Glomerular endothelial cell (primary cell): Measurements from ENCODE around the gene MIGA2. TPM values are rescaled to one million over a fixed set of nuclear protein-coding genes. Genes with fewer than 3 reads are reported as not detected.
"Not testable (repeated sequence)": the region's sequence is repeated elsewhere in the genome, so short reads cannot be mapped to it uniquely, and the experiment has no call there.

Source experiments
- DNase-seq: peaks from one replicate; pipeline ENCODE4 v3.0.0-alpha.2; 2011; ENCODE audit warnings: low read depth, low spot score; ENCODE audit errors: extremely low read depth
- total RNA-seq: library from RNA; depleted of rRNA; stranded (reverse); fragments of >200 nt; gene quantifications from 2 replicates; pipeline ENCODE4 v1.2.3, GENCODE V29; 2015

Gene MIGA2, protein sequence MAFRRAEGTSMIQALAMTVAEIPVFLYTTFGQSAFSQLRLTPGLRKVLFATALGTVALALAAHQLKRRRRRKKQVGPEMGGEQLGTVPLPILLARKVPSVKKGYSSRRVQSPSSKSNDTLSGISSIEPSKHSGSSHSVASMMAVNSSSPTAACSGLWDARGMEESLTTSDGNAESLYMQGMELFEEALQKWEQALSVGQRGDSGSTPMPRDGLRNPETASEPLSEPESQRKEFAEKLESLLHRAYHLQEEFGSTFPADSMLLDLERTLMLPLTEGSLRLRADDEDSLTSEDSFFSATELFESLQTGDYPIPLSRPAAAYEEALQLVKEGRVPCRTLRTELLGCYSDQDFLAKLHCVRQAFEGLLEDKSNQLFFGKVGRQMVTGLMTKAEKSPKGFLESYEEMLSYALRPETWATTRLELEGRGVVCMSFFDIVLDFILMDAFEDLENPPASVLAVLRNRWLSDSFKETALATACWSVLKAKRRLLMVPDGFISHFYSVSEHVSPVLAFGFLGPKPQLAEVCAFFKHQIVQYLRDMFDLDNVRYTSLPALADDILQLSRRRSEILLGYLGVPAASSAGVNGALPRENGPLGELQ
- 17.5 and 23.3 TPM in 2 replicates for total RNA-seq

DNA sequence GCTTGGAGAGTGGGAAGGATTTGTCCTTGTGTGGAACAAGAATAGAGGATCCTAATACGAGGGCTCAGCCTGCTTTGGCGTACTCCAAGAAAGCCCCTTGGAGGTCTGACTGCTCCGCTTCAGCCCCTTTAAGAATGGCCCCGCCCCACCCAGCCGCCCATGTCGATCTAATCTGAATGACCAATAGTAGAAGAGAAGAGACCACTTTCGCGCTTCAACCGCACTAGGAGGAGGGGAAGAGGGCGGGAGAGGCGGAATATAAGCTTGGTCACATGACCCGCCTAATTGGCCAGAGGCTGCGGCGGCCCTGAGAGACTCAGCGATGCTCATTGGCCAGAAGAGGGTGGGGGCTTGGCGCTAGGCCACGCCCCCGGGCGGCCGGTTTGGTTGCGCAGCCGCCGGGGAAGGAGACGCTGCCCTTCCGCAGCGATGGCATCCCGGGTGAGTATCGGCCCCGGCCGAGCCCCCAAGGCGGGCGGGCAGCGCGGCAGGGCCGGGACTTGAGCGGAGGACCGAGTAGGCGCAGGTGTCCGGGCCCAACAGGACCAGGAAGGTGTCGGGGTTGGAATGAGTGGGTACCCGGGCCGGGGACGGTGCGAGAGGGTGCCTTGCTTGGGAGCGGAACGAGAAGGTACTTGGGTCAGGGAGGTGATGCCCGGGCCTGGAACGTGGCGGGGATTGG is at the start of gene MIGA2:
Gene MIGA2 (plus strand): TSS at position 386 of the 682 bp plus-strand sequence. CDS start 3,969 bp downstream, outside the sequence.
- DNase-seq: peak; percentile 80

DNA sequence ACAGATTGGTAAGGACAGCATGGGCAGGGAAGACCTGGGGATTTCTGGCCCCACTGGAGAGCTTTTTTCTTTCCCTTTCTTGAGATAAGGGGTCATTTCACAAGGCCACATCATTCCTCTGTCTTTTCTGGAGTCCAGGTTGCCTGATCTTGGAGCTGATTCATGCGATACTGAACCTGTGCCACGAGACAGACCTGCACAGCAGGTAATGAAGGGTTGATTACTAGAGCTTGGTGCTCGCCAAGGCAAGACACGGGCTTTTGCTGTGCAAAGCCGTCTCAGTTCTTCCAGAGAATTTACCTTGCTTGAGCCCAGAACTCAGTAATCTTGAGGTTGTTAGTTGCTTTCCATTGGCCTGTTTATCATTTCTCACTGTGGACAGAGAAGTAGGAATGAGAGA is 49.8 kb upstream of the MIGA2 start:
- no peak for DNase-seq

DNA sequence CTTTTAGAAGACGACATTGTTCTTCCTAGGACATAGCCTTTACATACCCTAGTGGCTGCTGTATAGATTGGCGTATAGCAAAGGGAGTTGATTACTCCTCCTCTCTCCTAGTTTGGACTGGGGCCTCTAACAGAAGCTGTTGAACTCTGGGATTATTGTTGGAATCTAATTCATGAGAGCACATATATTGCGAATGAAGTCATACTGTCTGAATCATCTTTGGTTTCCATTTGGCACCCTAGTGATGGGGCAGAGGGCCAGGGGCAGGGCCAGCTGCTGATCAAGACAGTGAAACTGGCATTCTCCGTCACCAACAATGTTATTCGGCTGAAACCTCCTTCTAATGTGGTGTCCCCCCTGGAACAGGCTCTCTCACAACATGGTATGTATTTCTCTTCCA is 48.6 kb upstream of the MIGA2 start:
- DNase-seq: no peak

DNA sequence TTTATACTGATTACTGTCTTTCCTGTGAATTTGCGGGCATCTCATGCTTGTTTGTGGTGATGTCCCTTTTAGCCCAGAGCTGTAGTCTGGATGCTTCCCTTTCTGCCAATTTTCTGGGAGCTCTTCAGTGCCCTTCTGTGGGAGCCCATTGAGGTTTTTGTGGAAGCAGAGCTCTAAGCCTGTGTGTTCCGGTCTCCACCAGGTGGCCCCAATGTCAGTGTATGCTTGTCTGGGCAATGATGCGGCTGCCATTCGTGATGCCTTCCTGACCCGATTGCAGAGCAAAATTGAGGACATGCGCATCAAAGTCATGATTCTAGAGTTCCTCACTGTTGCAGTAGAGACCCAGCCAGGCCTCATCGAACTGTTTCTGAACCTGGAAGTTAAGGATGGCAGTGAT is 43.4 kb upstream of the MIGA2 start:
- no peak for DNase-seq

DNA sequence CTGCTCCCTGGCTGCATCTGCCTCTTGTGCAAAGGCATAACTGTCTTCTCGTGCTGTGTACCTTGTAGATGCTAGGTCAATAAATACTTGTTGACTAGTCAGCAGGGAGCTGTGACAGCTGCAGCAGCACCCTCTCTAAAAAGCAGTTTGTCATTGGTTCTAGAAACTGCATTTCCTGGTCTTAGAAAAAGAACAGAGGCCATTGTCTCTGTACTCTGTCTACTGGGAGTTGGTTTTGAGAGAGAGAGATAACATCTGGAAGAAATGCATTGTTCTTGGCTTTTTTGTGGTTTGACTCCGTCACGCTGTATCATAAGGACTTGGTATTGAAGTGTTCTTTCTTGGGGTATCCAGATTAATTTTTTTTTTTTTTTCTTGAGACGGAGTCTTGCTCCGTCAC is 40.6 kb upstream of the MIGA2 start:
- no peak for DNase-seq

DNA sequence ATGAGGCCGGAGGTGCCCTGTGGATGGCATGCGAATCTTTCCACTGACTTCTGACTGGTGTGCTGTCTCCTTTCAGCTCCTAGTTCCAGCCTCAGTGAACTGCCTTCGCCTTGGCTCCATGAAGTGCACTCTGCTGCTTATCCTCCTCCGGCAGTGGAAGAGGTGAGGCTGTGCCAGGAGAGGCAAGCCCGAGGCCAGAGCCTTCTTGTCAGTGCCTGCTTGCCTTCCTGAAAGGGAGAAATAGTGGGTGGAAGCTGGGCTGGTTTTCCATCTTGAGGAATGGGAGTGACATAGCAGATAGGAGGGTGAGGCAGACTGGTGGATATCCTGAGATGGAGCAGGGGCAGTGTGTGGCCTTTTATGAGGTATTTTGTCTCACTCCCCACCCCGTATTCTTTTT is 38.0 kb upstream of the MIGA2 start:
- no peak for DNase-seq

DNA sequence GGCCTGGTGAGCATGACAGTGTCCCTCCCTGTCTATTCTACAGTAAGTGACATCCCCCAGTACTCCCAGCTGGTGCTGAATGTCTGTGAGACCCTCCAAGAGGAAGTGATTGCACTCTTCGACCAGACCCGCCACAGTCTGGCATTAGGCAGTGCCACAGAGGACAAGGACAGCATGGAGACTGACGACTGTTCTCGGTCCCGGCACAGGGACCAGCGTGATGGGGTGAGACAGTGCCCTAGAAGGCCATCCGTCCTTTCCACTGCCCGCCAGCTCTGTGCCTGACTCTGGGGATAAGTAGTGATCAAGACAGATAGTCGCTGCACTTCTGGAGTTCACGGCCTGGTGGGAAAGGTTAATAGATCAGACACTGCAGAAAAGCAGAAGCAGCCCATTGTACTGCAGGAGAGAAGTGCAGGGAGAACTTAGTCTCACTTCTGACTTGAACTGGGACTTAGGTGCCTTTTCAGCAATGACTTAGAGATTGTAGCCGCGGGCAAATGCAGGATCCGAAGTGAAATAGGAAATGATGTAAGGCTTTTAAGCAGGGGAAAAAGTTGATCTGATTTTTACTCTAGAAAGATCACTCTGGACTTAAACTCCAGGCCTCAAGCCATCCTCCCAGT is 36.7 kb upstream of the MIGA2 start:
- no peak for DNase-seq

DNA sequence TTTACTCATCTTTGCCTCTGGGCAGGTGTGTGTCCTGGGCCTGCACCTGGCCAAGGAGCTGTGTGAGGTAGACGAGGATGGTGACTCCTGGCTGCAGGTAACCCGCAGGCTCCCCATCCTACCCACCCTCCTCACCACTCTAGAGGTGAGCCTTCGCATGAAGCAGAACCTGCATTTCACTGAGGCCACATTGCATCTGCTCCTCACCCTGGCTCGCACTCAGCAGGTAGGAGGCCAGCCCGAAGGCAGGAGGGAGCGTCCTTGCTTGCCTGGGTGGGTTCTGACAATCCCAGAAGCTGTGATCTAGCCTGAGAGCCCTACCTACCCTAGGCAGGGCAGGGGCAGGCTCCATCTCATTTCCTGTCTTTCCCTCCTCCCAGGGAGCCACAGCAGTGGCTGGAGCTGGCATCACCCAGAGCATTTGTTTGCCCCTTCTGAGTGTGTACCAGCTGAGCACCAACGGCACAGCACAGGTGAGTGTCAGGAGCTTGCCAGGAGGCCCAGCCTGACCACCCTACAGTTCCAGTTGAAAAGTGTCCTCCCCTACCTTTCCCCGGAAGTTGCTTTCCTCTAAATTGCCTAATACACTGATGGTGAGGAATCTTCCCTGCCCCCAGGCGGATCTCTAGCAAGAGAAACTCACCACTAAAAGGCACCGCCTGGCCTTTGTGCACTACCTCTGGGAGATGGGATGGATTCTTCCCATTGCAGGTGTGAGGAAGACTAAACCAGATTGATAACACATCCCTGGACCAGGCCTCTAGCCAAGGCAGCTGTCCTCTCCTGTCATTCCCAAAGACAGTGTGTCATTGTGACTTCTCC is 34.7 kb upstream of the MIGA2 start:
- no peak for DNase-seq

DNA sequence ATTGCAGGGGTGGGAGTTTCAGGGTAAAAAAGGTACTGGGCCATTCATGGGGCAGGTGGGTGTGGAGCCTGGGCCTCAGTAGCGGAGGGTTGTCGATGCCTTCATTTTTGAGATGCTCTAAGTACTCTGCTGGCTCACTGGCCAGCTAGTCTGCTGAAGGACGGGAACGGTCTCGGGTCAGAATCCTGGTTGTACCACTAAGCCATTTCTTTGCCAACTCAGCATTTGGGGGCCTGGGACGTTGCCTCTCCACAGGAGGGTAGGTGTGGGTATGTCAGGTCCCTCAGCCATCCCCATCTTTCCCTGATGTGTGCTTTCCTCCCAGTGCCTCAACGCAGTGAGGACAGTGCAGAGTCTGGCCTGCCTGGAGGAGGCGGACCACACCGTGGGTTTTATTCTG is 33.4 kb upstream of the MIGA2 start:
- no peak for DNase-seq

DNA sequence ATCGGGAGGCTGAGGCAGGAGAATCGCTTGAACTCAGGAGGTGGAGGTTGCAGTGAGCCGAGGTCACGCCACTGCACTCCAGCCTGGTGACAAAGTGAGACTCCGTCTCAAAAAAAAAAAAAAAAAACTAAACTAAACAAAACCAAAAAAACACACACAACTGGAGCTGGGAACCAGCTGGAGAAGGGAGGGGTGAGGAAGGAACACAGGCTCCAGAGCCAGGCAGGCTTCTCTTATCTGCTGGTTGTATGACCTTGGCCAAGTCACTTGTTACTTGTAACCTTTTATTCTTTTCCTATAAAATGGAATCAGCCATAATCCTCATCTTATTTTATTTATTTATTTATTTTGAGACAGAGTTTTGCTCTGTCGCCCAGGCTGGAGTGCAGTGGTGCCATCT is 32.3 kb upstream of the MIGA2 start:
- not testable (repeated sequence) for DNase-seq

DNA sequence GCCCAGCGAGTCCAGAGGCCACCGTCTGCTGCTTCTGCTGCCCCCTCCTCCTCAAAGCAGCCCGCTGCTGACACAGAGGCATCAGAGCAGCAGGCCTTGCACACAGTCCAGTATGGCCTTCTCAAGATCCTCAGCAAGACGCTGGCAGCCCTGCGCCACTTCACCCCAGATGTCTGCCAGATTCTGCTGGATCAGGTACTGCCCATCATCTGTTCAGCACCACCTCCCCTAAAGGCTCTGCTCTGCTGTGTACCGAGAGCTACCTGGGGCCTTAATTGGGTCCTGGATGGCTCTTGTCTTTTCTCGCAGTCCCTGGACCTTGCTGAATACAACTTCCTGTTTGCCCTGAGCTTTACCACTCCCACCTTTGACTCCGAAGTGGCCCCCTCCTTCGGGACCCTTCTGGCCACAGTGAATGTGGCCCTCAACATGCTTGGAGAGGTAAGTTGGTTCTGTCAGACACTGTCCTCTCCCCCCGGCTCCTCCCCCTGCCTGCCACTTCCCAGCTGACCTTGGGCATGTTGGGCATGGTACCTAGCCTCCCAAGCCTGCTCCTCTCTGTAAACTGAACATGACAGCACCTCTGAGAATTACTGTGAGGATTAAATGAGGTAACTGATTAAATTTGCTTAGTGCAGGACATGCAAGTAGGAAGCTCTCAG is 31.0 kb upstream of the MIGA2 start:
- no peak for DNase-seq

DNA sequence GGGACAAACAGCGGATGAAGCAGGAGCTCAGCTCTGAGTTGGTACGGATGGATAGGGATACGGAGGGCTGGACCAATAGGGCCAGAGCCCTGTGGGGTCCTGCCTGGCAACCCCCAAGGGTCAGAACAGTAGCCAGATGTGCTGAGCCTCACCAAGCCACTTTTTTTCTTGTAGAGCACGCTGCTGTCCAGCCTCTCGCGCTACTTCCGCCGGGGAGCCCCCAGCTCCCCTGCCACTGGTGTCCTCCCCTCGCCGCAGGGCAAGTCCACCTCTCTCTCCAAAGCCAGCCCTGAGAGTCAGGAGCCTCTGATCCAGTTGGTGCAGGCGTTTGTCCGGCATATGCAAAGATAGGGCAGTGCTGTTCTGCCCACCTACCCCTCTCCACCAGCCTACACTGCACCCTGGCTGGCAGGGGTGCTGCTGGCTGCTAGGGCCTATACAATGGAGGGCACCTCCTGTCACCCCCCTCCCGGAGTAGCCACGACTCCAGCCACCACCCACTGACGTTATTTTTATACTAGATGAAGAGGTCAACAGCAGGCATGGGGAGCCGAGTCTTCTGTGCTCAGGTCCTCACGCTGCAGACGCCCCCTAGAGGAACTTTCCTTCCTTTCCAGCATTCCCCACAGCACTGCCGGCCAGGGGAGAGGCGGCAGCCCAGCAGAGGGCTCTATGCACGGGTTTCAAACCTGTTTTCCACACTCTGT is 29.9 kb upstream of the MIGA2 start:
- DNase-seq: peak; percentile 9

DNA sequence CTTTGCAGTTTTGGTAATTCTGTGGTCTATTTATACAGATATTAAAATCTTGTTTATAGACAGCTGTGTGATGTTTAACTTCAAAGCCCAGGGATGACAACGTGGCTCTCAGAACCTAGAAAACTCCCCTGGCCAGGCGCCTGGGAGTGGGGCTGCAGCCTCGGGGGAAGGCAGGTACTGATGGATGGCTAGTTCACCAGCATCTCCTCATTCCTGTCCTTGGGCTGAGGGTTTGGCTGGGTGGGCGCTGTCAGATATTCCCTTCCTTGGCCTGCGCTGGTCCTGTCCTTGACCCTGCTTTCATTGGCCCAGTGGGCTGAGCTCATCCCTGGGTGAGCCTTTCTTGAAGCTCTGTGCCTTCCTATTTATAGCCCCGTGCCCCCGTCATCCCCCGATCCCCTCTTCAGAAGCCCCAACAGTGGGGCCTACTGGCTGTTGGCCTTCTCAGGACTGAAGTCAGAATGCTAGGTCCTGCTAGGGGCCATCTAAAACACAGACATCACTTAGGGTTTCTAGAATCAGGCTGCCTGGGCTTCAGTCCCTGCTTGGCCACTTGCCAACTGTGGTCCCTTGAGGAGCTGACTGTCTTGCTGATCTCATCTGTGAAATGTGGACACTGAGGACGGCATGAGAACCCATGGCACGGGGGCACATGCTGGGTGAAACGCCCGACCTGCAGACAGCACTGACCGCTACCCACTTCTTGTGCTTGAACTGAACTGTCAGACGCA is 29.2 kb upstream of the MIGA2 start:
- no peak for DNase-seq

DNA sequence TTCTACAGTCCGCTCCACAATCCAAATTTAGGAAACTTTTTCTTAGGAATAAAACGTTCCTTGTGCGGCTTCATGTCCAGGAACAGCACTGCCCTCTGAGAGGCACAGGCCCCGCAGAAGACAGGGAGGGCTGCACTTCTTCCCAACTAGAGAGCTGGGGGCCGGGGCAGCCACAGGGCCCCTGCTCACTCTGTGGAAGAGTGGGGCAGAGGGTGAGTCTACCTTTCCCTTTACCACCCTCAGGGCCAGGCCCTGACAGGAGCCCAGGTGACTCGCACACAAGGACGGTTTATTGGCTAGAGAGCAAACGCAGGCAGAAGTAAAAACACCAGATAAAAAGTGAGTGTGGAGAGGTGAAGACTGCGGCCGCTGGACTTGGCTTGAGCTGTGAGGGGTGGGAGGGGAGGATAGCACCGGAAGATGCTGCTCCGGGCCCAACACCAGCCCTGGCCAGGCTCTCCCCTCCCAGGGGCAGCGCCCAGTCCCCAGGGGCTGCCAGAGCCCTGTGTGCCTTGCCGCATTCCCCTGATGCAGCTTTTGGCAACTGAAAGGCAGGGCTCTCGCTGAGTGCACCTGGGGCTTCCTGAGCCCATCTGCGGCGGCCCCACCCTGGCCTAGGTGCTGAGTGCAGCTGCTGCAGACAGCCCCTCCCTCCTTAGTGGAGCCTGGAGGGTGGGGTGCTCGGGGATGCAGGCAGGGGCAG is 28.5 kb upstream of the MIGA2 start:
- DNase-seq: no peak

DNA sequence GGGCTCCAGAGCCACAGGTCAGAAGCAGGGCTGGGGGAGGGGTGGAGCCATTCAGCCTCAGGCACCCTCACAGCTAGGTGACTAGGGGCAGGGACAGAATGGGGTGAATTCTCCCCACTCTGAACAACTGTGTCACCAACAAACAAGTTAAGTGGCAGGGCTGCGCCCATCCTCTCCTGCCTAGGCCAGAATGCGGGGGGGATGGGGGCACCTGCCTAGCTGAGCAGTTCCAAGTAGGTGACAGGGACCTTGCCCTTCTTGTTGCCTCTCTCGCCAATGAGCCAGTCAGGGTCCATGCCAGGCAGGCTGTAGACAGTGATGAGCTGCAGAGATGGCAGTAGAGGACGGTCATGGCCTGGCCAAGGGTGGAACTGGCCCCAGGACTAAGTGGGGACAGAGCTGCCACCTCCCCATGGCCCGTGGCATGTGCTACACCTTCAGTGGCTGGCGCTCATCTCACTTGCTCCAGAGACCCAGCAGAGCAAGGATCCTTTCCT is 27.9 kb upstream of the MIGA2 start:
- no peak for DNase-seq

DNA sequence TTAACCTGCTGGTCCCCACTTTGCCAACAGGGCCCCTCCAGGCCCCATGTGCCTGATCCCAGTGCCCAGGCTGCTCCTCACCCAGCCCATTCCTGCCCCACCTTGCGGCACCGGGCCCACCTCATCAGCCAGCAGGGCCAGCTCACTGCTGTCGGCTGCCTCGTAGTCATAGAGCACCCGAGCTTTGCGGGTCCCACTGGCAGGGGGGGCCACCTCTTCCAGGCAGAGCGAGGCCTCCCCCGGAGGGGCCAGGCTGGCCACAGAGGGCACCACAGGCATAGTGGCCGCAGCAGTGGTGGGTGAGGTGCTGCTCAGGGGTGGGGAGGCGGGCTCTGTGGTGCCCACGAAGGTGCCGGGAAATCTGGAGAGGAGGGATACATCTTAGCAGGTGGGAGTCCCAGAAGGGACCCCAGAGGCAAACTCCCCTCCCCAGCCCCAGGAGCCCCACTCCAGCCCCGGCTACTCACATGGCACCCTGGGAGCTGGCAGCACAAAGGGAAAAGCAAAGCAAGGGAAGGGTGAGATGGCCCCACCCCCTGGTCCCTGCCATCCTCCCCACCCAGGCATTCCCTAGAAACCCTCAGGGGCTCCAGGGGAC is 27.3 kb upstream of the MIGA2 start:
- no peak for DNase-seq

DNA sequence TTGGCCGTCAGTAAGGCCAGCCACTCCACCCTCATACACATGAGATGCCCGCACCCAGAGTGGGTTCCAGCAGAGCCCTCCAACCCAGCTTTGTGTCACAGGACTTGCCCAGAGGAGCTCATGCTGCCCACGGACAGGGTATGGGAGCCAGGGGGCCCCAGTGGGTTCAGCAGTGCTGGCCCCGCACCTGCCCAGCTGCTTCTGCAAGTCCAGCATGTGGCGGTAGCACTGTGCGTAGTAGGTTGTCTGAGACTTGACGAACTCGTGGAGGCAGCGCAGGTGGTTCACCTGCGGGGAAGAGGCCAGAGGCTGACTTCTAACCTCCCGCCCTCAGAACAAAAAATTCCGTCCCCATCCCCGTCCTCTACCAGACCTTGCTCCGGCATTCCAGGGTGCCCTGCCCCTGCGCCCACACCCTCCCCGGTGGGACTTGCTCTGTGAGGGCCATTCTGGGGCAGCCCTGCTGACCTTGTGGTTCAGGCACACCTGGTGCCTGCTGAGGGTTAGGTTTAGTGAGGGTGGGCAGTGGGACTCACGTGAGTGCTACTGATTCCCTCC is 26.8 kb upstream of the MIGA2 start:
- DNase-seq: no peak
